ENCODE results near the gene KCNAB2.

KCNAB2 gene

GRCh38 chr1:6045561-6045960 is at the start of gene KCNAB2:
Gene KCNAB2, plus strand, starts transcription at chr1:6045888. Its CDS starts 5,649 bp downstream, at chr1:6051537.
- no peak for DNase-seq (ENCODE audit: low spot score)

GRCh38 chr1:5996641-5997270 is 48.9 kb upstream of the KCNAB2 start:
- no peak for DNase-seq (ENCODE audit: low spot score)

- no peak for DNase-seq (ENCODE audit: low spot score)
Observed at GRCh38 chr1:5997316-5997715, 48.4 kb upstream of the KCNAB2 start.

- DNase-seq (ENCODE audit: low spot score) = no peak
Observed at GRCh38 chr1:5998051-5998905, 47.4 kb upstream of the KCNAB2 start.

- DNase-seq (ENCODE audit: low spot score) = no peak
Observed at GRCh38 chr1:5998906-5999301, 46.8 kb upstream of the KCNAB2 start.

GRCh38 chr1:5999711-6000443 is 45.8 kb upstream of the KCNAB2 start:
- no peak for DNase-seq (ENCODE audit: low spot score)

GRCh38 chr1:6000444-6001288 is 45.0 kb upstream of the KCNAB2 start:
- DNase-seq (ENCODE audit: low spot score) = no peak

- peak; percentile 71 for DNase-seq (ENCODE audit: low spot score)
Observed at GRCh38 chr1:6001992-6002576, 43.6 kb upstream of the KCNAB2 start.

- peak; percentile 61 for DNase-seq (ENCODE audit: low spot score)
Observed at GRCh38 chr1:6002714-6003501, 42.8 kb upstream of the KCNAB2 start.

- DNase-seq (ENCODE audit: low spot score) = peak; percentile 88
Observed at GRCh38 chr1:6003568-6004411, 41.9 kb upstream of the KCNAB2 start.

- DNase-seq (ENCODE audit: low spot score) = no peak
Observed at GRCh38 chr1:6004412-6005123, 41.1 kb upstream of the KCNAB2 start.

- no peak for DNase-seq (ENCODE audit: low spot score)
Observed at GRCh38 chr1:6005276-6005917, 40.3 kb upstream of the KCNAB2 start.

GRCh38 chr1:6006882-6007281 is 38.8 kb upstream of the KCNAB2 start:
- no peak for DNase-seq (ENCODE audit: low spot score)

GRCh38 chr1:6007318-6008083 is 38.2 kb upstream of the KCNAB2 start:
- DNase-seq (ENCODE audit: low spot score) = no peak

- no peak for DNase-seq (ENCODE audit: low spot score)
Observed at GRCh38 chr1:6008084-6008415, 37.6 kb upstream of the KCNAB2 start.

GRCh38 chr1:6008696-6009095 is 37.0 kb upstream of the KCNAB2 start:
- DNase-seq (ENCODE audit: low spot score) = no peak

- no peak for DNase-seq (ENCODE audit: low spot score)
Observed at GRCh38 chr1:6009120-6010040, 36.3 kb upstream of the KCNAB2 start.

Data from D341Med (cell line).